ENCODE results near the gene IQCB1. TPM values are rescaled to one million over a fixed set of nuclear protein-coding genes. Genes with fewer than 3 reads are reported as not detected.

IQCB1 gene
- total and polyA plus RNA-seq, 2 experiments from 2014 or later, result 28.8 to 39.0 TPM

DNA sequence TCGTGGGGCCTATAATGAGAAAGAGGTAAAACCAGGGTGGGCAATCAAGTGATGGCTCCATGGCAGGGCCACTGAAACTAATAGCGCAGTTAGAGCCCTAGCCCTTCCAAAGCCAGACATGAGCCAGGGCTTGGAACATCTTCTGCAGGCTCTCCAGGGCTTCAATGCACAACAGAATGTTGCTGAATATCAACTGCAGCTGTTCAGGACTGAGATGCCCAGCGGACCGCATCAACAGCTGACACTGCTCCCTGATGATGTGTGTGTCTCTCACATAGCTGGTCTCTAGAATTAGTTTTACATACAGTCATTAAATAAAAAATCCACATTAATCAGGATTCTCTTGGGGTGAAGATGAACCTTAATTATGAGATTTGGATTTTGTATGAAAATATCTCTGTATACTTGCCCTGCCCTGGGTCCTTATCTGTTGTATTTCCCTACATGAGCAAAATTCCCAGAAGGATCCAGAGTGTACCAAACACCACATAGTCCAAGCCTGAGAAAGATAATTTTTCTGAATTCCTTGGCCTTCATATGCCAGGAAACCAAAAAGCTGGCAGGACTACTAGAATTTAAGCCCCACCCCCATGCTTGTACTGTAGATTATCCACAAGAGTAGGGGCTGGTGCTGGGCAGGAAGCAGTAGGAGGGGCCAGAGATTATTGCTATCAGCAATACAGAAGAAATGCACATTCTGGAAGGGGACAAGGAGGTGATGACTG, 77.6 kb downstream of the IQCB1 start:
- Mint-ChIP-seq H3K4me1 (peaks cover 3% of the 10 kb centered on the region; the same call in 1 of the 3 replicates), H3K4me3 (no peak overlapping the region), H3K27me3 (ENCODE audit: insufficient read depth, low read depth, poor library complexity) (peaks cover 4% of the 10 kb centered on the region), H3K27ac (no peak overlapping the region), H3K36me3 (ENCODE audit: low read depth) (no peaks in the 10 kb centered on the region), H3K9me3 (no peaks in the 10 kb centered on the region)
- no peak overlapping the region for H2AFZ ChIP-seq
- H3K4me3 ChIP-seq, result no peak overlapping the region
- no peaks in the 10 kb centered on the region for H4K20me1 ChIP-seq (replicated peaks; ENCODE audit: insufficient read depth)
- H3K4me2 ChIP-seq, result no peak overlapping the region
- H3K36me3 ChIP-seq (ENCODE audit: insufficient read depth), result no peaks in the 10 kb centered on the region
- no peaks in the 10 kb centered on the region for H3K79me2 ChIP-seq (replicated peaks; ENCODE audit: insufficient read depth)
- H3K27ac ChIP-seq (ENCODE audit: low read depth), result no peak overlapping the region
- H3K27me3 ChIP-seq (ENCODE audit: insufficient read depth), result no peaks in the 10 kb centered on the region
- H3F3A ChIP-seq (replicated peaks; ENCODE audit: low read depth), result no peaks in the 10 kb centered on the region
- H3K9me2 ChIP-seq (ENCODE audit: insufficient read depth), result no peaks in the 10 kb centered on the region
- no peaks in the 10 kb centered on the region for H3K4me1 ChIP-seq (ENCODE audit: insufficient read depth)
- no peak for DNase-seq (ENCODE audit: low spot score)
- ATAC-seq, result no peak
- no peak for TF ChIP-seq STAT1 (IDR thresholded peaks at IDR 0.05; ENCODE audit: unreplicated experiment)
- no peak for TF ChIP-seq NANOG (IDR thresholded peaks at IDR 0.05; ENCODE audit: borderline replicate concordance)
- TF ChIP-seq, protein P1, sequence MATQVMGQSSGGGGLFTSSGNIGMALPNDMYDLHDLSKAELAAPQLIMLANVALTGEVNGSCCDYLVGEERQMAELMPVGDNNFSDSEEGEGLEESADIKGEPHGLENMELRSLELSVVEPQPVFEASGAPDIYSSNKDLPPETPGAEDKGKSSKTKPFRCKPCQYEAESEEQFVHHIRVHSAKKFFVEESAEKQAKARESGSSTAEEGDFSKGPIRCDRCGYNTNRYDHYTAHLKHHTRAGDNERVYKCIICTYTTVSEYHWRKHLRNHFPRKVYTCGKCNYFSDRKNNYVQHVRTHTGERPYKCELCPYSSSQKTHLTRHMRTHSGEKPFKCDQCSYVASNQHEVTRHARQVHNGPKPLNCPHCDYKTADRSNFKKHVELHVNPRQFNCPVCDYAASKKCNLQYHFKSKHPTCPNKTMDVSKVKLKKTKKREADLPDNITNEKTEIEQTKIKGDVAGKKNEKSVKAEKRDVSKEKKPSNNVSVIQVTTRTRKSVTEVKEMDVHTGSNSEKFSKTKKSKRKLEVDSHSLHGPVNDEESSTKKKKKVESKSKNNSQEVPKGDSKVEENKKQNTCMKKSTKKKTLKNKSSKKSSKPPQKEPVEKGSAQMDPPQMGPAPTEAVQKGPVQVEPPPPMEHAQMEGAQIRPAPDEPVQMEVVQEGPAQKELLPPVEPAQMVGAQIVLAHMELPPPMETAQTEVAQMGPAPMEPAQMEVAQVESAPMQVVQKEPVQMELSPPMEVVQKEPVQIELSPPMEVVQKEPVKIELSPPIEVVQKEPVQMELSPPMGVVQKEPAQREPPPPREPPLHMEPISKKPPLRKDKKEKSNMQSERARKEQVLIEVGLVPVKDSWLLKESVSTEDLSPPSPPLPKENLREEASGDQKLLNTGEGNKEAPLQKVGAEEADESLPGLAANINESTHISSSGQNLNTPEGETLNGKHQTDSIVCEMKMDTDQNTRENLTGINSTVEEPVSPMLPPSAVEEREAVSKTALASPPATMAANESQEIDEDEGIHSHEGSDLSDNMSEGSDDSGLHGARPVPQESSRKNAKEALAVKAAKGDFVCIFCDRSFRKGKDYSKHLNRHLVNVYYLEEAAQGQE (IDR thresholded peaks at IDR 0.05; ENCODE audit: unreplicated experiment), result no peak
- no peak for TF ChIP-seq JUNB (IDR thresholded peaks at IDR 0.05; ENCODE audit: unreplicated experiment)
- TF ChIP-seq POLR2AphosphoS5 (IDR thresholded peaks at IDR 0.05; ENCODE audit: low read depth), result no peak
- no peak for TF ChIP-seq ZNF331 (CRISPR knock-in tag; IDR thresholded peaks at IDR 0.05; ENCODE audit: low read depth)
- TF ChIP-seq ZNF114 (CRISPR knock-in tag; IDR thresholded peaks at IDR 0.05), result no peak

DNA sequence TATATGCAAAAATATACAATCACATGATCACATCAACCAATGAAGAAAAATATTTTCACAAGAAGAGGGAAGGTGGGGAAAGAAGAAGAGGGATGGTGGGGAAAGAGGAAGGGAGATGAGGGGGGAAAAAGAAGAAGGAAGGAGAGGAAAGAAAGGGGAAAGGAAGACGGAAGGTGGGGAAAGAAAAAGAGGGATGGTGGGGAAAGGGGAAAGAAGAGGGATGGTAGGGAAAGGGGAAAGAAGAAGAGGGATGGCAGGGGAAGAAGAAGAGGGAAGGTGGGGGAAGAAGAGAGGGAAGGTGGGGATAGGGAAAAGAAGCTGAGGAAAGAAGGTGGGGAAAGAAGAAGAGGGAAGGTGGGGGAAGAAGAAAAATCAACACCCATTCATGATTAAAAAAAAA, 82.1 kb downstream of the IQCB1 start:
- H3K36me3 ChIP-seq (ENCODE audit: insufficient read depth), result no peaks in the 10 kb centered on the region
- H3K27ac Mint-ChIP-seq, result no peak overlapping the region
- no peaks in the 10 kb centered on the region for H3K9me2 ChIP-seq (ENCODE audit: insufficient read depth)
- peaks cover 4% of the 10 kb centered on the region for H3K27me3 Mint-ChIP-seq (ENCODE audit: insufficient read depth, low read depth, poor library complexity)
- ATAC-seq (no peak), DNase-seq (ENCODE audit: low spot score) (no peak)
- H3K4me3 ChIP-seq, result no peak overlapping the region
- no peaks in the 10 kb centered on the region for H3K27me3 ChIP-seq (ENCODE audit: insufficient read depth)
- TF ChIP-seq NANOG (IDR thresholded peaks at IDR 0.05; ENCODE audit: borderline replicate concordance) (no peak), EZH2phosphoT487 (IDR thresholded peaks at IDR 0.05; ENCODE audit: unreplicated experiment) (no peak), ZNF331 (CRISPR knock-in tag; IDR thresholded peaks at IDR 0.05; ENCODE audit: low read depth) (no peak), JUNB (IDR thresholded peaks at IDR 0.05; ENCODE audit: unreplicated experiment) (no peak), POLR2AphosphoS5 (IDR thresholded peaks at IDR 0.05; ENCODE audit: low read depth) (no peak), EZH2 (IDR thresholded peaks at IDR 0.05; ENCODE audit: low read depth, unreplicated experiment) (no peak)
- TF ChIP-seq, protein P1 (IDR thresholded peaks at IDR 0.05; ENCODE audit: unreplicated experiment), result no peak
- TF ChIP-seq, protein P2, sequence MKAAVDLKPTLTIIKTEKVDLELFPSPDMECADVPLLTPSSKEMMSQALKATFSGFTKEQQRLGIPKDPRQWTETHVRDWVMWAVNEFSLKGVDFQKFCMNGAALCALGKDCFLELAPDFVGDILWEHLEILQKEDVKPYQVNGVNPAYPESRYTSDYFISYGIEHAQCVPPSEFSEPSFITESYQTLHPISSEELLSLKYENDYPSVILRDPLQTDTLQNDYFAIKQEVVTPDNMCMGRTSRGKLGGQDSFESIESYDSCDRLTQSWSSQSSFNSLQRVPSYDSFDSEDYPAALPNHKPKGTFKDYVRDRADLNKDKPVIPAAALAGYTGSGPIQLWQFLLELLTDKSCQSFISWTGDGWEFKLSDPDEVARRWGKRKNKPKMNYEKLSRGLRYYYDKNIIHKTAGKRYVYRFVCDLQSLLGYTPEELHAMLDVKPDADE (IDR thresholded peaks at IDR 0.05), result no peak
- H3K79me2 ChIP-seq (replicated peaks; ENCODE audit: insufficient read depth), result peaks cover 6% of the 10 kb centered on the region; the same call in 1 of the 2 replicates
- H3K4me1 ChIP-seq (ENCODE audit: insufficient read depth), result 0 out of 2 replicates have a peak, but pooled peaks cover 3% of the 10 kb centered on the region
- no peaks in the 10 kb centered on the region for H4K20me1 ChIP-seq (replicated peaks; ENCODE audit: insufficient read depth)
- no peak overlapping the region for H2AFZ ChIP-seq
- H3K4me3 Mint-ChIP-seq, result no peak overlapping the region
- H3K4me2 ChIP-seq, result no peak overlapping the region
- peaks cover 6% of the 10 kb centered on the region; the same call in 2 of the 3 replicates for H3K4me1 Mint-ChIP-seq
- H3F3A ChIP-seq (replicated peaks; ENCODE audit: low read depth), result no peaks in the 10 kb centered on the region
- H3K9me3 Mint-ChIP-seq, result no peaks in the 10 kb centered on the region
- H3K36me3 Mint-ChIP-seq (ENCODE audit: low read depth), result no peaks in the 10 kb centered on the region
- H3K27ac ChIP-seq (ENCODE audit: low read depth), result no peak overlapping the region
